Hepatic stellate cell (primary cell): ENCODE measurements around the gene KRTAP10-1.
"Not testable (repeated sequence)": the region's sequence is repeated elsewhere in the genome, so short reads cannot be mapped to it uniquely, and the experiment has no call there.

Experiments used
- DNase-seq: peaks from one replicate; pipeline ENCODE4 v3.0.0; 2011; ENCODE audit warnings: low spot score

The KRTAP10-1 gene

DNA sequence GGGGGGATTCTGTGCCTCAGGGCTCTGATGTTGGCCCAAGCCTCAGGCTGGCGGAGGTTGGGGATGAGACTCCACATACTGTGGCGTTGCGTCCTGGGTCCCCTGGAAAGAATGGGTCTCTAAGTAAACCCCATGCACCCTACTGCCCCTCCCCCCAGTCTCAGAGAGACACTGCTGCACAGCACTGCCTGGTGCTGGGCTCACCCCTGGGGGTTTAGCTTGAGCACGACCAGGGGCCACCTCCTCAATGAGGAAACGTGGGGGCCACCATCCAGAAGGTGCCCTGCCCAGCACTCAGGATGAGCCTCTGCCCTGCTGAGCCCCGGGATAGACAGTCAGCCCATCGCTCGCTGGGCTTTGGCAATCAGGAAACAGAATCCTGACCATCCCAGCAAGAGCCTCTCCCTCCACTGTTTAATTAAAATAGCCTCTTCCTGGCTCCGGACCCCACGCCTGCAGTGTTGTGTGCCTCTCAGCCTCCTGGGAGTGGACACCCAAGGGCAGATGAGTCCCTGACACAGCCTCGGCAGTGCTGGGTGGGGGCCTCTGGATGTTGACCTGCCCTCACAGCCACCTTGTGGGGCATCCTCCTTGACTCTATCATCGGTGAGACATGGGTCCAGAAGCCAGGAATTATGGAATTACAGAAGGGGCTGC, 30.0 kb upstream of the KRTAP10-1 start:
- no peak for DNase-seq

DNA sequence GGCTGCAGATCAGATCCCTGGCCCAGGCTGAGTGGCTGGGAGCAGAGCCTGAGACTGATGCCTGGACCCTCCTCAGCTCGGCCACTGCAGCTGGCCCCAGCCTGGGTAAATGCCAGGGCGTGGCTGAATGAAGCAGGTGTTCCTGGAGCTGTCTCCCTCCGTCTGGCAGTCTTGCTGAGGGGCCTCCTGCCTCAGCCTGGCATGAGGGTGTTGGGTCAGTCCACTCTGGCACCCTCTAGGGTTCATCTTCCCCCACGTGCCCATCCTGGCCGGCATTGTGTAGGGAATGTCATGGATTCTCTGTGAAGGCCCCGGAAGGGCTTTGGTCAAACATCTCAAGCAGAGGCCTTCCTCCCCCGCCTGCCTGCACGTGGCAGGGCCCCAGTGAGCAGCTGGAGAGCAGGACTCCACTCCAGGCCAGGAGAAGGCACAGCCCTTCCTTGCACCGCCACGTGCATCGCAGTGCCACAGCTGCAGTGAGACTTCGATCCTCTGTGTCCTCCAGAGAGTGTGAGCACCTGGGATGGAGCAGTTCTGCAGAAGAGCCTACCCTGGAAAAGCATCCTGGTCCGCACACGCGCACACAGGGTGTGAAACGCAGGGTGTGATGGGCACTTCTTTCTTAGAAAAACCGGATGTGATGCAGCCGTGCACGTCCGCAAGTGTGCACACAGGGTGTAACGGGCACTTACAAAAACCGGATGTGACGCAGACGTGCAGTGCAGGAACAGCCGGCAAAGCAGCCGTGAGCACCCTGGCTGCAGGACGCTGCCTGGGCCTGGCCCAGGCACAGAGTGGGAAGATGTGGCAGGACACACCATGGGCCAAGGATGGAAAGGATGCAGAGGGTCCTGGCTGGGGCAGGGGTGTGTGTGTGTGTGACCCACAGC, 28.9 kb upstream of the KRTAP10-1 start:
- no peak for DNase-seq

- no peak for DNase-seq
These were observed 28.3 kb upstream of the KRTAP10-1 start for GRCh38 chr21:44568261-44568660.

DNA sequence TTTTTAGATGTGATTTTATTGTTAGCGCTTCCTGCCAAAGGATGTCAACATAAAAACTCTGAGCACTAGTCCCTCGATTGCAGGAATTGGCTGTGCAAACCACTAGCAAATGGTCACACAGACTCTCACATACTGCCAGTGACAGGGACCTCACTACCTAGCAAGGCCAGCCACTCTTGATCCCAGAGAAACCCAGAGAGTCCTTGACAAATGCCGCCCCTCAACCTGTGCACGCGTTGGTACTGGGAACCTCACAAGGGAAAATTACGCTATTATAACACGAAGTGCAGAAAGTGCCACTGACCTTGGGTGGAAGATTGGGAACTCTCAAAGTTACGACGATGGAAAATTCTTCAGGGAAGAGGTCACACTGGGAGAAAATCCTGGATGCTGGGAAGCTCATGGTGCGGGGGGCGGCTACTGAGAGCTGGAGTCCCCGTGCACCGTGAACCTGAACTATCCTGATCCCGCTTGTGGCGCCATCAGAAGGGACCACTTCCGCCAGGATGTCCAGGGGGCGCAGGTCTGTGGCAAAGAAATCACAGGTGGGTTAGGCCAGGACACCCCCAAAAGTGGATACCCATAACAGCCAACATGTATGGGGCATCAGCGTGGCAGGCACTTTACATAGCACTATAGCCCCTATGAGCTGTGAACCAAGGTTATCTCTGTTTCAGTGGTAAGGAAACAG, 27.6 kb upstream of the KRTAP10-1 start:
- no peak for DNase-seq

DNA sequence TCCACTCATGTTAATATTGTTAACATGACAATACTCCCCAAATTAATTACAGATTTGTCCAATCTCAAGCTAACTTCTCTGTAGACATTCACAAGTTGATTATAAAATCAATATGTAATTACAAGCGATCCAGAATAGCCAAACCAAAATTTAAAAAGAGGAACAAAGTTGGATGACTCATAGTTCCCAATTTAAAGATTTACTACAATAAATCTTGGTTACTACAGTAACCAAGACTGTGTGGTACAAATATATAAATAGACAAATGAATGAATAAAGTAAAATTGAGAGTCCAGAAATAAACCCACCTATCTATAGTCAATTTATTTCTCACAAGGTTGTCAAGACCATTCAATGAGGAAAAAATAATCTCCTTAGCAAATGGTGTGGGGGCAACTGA, 26.4 kb upstream of the KRTAP10-1 start:
- no peak for DNase-seq

GRCh38 chr21:44564886-44565598, 25.0 kb upstream of the KRTAP10-1 start:
- no peak for DNase-seq

- DNase-seq, result no peak
These were observed 24.1 kb upstream of the KRTAP10-1 start for GRCh38 chr21:44564099-44564498.

DNA sequence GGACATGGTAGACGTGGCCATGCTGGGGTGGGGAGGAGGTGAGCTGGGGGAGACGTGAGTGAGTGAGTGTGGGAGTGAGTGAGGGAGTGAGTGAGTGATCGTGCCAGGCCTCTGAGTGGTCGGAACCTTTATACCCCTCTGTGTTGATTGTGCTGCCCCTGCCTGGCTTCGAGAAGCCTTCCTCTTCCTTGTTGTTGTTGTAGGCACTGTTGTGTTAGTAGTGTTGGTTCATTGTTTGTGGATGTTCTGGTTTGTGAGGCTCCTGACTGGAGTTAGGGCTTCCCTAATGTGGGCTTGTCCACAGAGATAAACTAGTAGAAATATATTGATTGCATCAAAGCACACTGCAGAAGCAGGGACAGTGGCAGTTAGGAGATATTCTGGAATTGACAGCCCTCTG, 18.7 kb upstream of the KRTAP10-1 start, which contains the start of gene KRTAP10-3:
KRTAP10-3 (minus strand) TSS at position 101 of the 400 bp plus-strand sequence; CDS start at position 21, 80 bp downstream.
- DNase-seq, result no peak

- DNase-seq, result not testable (repeated sequence)
These were observed 18.3 kb upstream of the KRTAP10-1 start for GRCh38 chr21:44558329-44558675.

- DNase-seq, result no peak
These were observed 17.7 kb upstream of the KRTAP10-1 start for GRCh38 chr21:44557491-44558328.

DNA sequence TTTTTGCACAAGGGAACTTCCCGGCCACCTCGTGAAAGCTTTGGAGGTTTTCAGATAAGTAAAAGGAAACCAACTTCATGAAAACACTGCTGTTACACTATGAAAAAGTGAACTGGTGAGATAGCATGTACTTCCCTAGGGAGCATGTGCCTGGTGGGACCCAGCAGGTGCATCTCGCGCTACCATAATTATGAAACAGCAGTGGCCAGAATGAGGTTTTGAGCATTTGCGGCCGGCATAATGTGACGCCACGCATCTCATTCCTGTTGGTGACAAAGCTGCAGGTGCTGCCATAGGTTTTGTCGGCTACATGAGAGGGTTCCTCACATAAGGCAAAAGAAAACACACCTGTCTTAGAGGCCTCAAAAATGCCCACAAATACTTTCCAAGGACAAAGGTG, 16.9 kb upstream of the KRTAP10-1 start:
- DNase-seq, result no peak

DNA sequence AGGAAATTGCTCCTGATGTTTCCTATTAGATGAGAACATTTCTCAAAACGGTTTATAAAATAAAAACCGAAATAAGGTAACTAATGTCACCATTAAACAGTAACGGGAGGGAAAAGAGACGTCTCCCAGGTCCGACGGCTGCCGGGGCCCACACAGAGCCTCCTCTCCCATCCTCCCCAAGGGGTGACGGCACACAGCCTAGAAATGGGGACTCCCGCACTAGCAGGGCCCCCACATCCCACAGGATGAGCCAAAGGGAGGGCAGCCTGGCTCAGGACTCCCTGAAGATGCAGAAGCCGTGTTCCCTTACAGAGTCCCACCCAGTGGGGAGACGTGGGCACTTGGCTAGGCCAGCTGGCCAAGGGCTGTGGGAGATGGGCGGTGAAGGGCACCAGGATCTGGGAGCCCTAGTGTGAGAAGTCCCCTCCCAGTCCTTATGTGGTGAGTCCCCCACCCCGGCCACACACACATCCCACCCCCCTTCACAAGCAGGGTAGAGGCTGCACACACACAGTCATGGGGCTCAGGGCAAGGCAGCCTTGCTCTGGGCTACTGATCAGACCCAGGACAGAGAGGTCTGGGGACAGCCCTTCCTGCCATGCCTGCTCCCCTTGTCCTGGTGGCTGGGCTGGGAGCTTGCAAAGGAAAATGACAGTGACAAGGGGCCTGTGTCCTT, 15.3 kb upstream of the KRTAP10-1 start:
- DNase-seq, result no peak

DNA sequence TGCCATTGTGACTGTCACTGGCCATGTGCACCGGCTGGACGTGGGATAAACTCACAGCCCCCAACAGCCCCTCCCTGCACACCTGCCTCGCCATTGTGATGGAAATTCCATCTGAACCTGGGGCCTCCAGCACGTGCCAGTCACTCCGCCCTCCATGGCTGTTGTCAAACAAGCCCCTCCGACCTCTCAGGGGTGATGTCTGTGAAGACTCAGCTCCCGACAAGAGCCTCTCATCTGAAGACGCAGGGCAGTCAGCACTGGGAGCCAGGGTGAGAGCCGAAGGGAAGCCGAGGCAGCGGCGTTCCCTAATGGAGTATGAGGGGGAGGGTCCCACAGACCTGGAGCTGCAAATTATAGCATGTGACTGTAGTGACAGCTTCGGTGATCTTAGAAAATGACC, 12.7 kb upstream of the KRTAP10-1 start:
- DNase-seq, result no peak

GRCh38 chr21:44552136-44552535, 12.1 kb upstream of the KRTAP10-1 start:
- DNase-seq, result no peak

GRCh38 chr21:44551340-44551961, 11.5 kb upstream of the KRTAP10-1 start, which contains the start of gene KRTAP10-2:
Gene KRTAP10-2 (minus strand): TSS chr21:44551505. CDS start chr21:44551458, 47 bp downstream.
- no peak for DNase-seq

GRCh38 chr21:44550807-44551206, 10.8 kb upstream of the KRTAP10-1 start:
- DNase-seq, result no peak

GRCh38 chr21:44550285-44550684, 10.3 kb upstream of the KRTAP10-1 start:
- not testable (repeated sequence) for DNase-seq

DNA sequence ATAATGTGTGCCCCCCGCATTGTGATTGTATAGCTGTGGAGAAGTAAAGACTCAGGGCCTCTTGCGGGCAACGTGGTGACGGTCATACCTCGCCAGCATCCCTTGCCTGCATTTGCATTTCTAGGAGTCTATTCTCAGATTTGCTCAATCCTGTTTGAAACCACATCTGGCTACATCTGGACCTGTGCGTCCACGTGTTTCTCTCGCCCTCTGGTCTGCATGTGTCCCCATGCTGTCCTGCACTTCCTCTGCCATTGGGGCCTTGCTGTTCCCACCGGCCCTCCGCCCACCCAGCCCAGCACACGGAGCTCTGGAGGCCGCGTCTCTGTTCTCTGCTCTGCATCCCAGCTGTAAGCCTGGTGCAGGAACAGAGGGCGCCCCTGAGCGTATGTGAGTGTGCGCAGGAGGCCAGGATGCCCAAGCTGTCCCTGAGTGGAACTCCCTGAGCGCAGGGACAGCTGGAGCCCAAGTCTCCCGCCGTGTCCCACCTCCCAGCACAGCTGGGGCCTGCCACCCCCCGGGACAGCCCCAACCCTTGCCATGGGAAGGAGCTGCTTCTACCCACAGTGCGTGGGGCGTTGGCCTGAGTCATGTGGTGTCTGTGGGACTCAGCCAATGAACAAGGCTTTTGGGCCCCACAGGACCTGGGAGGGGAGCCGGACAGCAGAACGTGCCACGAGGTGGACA, 9.7 kb upstream of the KRTAP10-1 start:
- no peak for DNase-seq

DNA sequence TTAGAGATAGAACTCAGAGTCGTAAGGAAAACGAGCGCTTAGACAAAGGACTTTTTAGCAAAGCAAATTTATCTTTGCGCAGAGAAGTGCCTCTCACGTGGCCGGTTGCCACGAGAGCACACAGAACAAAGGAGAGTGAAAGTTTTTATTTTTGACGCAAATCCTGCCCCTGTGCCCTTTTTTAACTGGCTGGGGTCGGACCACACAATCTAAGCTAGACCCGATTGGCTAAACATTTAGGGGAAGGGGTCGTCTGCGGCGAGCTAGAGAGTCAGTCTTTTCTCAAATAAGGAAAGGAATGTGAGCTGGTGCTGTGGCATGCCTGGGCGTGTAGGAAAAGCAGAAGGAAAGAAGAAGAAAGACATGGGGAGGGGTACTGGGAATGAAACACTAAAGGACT, 8.9 kb upstream of the KRTAP10-1 start:
- no peak for DNase-seq
